ENCODE results near the gene ARHGEF4.

The ARHGEF4 gene

DNA sequence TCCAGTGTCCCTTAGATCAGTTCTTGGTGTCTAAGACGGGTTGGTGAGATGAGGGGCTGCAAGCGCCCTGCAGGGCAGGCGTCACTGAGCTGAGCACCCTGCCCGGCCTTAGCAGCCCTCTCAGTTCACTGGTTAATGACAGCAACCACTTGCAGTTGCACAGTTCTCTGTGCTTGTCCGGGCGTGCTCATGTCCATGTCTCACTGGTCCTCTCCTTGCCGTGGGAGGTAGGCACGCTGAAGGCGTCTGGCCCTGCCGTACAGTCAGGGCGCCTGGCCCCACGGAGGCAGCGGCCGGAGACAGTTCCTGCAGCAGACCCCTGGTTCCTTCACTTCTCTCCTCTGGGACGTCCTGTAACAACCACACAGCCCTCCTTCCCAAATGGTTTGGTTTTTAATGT, 75.3 kb downstream of the ARHGEF4 start:
- no peak overlapping the region for H3K9ac ChIP-seq
- TF ChIP-seq, protein P1, sequence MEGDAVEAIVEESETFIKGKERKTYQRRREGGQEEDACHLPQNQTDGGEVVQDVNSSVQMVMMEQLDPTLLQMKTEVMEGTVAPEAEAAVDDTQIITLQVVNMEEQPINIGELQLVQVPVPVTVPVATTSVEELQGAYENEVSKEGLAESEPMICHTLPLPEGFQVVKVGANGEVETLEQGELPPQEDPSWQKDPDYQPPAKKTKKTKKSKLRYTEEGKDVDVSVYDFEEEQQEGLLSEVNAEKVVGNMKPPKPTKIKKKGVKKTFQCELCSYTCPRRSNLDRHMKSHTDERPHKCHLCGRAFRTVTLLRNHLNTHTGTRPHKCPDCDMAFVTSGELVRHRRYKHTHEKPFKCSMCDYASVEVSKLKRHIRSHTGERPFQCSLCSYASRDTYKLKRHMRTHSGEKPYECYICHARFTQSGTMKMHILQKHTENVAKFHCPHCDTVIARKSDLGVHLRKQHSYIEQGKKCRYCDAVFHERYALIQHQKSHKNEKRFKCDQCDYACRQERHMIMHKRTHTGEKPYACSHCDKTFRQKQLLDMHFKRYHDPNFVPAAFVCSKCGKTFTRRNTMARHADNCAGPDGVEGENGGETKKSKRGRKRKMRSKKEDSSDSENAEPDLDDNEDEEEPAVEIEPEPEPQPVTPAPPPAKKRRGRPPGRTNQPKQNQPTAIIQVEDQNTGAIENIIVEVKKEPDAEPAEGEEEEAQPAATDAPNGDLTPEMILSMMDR (conservative IDR thresholded peaks at IDR 0.05; ENCODE audit: low read depth, low read length) = no peak
- H3K36me3 ChIP-seq (ENCODE audit: insufficient read depth) = no peaks in the 10 kb centered on the region
- H2AFZ ChIP-seq (ENCODE audit: low read depth) = no peak overlapping the region
- H3K27ac ChIP-seq = no peak overlapping the region
- no peaks in the 10 kb centered on the region for H4K20me1 ChIP-seq (ENCODE audit: insufficient read depth)
- H3K4me2 ChIP-seq = no peak overlapping the region
- no peak overlapping the region for H3K4me3 ChIP-seq (IDR thresholded peaks at IDR 0.05; ENCODE audit: insufficient read depth, low read depth, low read length)
- H3K79me2 ChIP-seq (ENCODE audit: insufficient read depth, low read depth) = no peaks in the 10 kb centered on the region
- H3K27me3 ChIP-seq (ENCODE audit: insufficient read depth, low read depth) = no peaks in the 10 kb centered on the region
- H3K4me1 ChIP-seq (ENCODE audit: low read depth, poor library complexity, severe bottlenecking) = no peaks in the 10 kb centered on the region

DNA sequence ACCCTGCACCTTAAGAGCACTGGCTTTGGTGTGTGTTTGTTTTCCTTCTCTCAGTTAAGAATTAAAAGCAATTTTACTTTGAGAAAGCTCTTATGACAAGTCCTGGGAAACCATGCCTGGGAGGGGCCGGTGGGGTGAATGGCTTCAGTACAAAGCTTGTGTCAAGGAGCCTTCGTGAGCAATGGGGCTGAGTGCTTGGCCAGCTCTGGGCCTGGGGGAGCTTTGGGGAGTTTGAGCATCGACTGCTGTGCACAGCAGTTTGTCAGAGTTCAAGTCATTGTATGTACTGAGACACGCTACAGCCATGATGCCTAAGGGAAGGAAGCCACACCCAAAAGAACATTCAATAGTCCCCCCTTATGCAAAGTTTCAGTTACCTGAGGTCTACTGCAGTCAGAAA, 75.8 kb downstream of the ARHGEF4 start:
- Histone ChIP-seq H3K4me3 (IDR thresholded peaks at IDR 0.05; ENCODE audit: insufficient read depth, low read depth, low read length) (no peak overlapping the region), H2AFZ (ENCODE audit: low read depth) (no peak overlapping the region), H3K4me1 (ENCODE audit: low read depth, poor library complexity, severe bottlenecking) (no peaks in the 10 kb centered on the region), H3K27me3 (ENCODE audit: insufficient read depth, low read depth) (no peaks in the 10 kb centered on the region), H3K79me2 (ENCODE audit: insufficient read depth, low read depth) (no peaks in the 10 kb centered on the region), H4K20me1 (ENCODE audit: insufficient read depth) (no peaks in the 10 kb centered on the region), H3K4me2 (no peak overlapping the region), H3K27ac (no peak overlapping the region), H3K36me3 (ENCODE audit: insufficient read depth) (no peaks in the 10 kb centered on the region), H3K9ac (no peak overlapping the region)
- TF ChIP-seq, protein P1 (conservative IDR thresholded peaks at IDR 0.05; ENCODE audit: low read depth, low read length) = no peak

DNA sequence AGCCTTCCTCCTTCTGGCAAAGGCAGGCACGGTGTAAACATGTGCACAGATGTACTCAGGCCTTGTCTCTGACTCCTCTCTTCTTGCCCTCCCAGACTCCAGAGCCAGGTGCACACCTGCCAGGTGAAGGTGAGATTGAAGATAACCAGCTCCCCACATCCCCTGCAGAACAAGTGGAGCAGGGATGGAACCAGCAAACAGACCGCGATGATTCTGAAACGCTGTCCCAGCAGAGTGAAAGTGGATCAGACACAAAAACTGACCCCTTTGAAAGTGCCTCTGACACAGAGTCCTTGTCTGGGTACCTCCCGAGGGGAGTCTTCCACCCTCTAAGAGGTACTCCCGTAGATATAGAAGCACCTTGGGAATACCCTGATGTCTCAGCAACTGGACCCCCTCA, 77.2 kb downstream of the ARHGEF4 start:
- no peaks in the 10 kb centered on the region for H3K79me2 ChIP-seq (ENCODE audit: insufficient read depth, low read depth)
- no peak overlapping the region for H3K9ac ChIP-seq
- TF ChIP-seq, protein P1 (conservative IDR thresholded peaks at IDR 0.05; ENCODE audit: low read depth, low read length) = no peak
- H3K4me2 ChIP-seq = no peak overlapping the region
- no peaks in the 10 kb centered on the region for H3K4me1 ChIP-seq (ENCODE audit: low read depth, poor library complexity, severe bottlenecking)
- no peak overlapping the region for H2AFZ ChIP-seq (ENCODE audit: low read depth)
- H3K36me3 ChIP-seq (ENCODE audit: insufficient read depth) = no peaks in the 10 kb centered on the region
- H3K4me3 ChIP-seq (IDR thresholded peaks at IDR 0.05; ENCODE audit: insufficient read depth, low read depth, low read length) = no peak overlapping the region
- H3K27ac ChIP-seq = no peak overlapping the region
- H3K27me3 ChIP-seq (ENCODE audit: insufficient read depth, low read depth) = no peaks in the 10 kb centered on the region
- no peaks in the 10 kb centered on the region for H4K20me1 ChIP-seq (ENCODE audit: insufficient read depth)

DNA sequence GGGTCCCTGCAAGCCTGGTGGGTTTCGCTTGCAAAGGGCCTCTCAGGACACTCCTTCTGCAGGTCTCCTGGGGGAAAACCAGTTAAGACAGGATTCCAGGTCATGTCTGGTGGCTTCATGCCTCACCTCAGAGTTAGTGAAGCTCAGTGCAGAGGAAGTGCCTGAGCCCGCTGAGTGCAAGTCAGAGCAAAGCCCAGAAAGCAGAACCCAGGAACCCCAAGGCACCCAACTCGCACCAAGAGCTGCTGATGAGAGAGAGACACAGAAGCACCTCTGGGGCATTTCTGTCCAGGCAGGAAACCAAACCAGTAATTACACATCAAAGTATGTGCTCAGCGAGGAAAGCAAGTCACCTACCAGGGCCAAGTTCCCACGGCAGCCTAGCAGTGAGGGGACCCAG, 78.4 kb downstream of the ARHGEF4 start:
- H4K20me1 ChIP-seq (ENCODE audit: insufficient read depth) = no peaks in the 10 kb centered on the region
- H3K4me1 ChIP-seq (ENCODE audit: low read depth, poor library complexity, severe bottlenecking) = no peaks in the 10 kb centered on the region
- no peaks in the 10 kb centered on the region for H3K79me2 ChIP-seq (ENCODE audit: insufficient read depth, low read depth)
- H3K4me2 ChIP-seq = no peak overlapping the region
- TF ChIP-seq, protein P1 (conservative IDR thresholded peaks at IDR 0.05; ENCODE audit: low read depth, low read length) = no peak
- H2AFZ ChIP-seq (ENCODE audit: low read depth) = no peak overlapping the region
- no peaks in the 10 kb centered on the region for H3K36me3 ChIP-seq (ENCODE audit: insufficient read depth)
- H3K9ac ChIP-seq = no peak overlapping the region
- H3K27me3 ChIP-seq (ENCODE audit: insufficient read depth, low read depth) = no peaks in the 10 kb centered on the region
- no peak overlapping the region for H3K27ac ChIP-seq
- H3K4me3 ChIP-seq (IDR thresholded peaks at IDR 0.05; ENCODE audit: insufficient read depth, low read depth, low read length) = no peak overlapping the region
